Measurements from ENCODE around the gene KRT85. TPM values are rescaled to one million over a fixed set of nuclear protein-coding genes. Genes with fewer than 3 reads are reported as not detected.

KRT85 gene
- polyA plus RNA-seq, 1 experiment = not detected

DNA sequence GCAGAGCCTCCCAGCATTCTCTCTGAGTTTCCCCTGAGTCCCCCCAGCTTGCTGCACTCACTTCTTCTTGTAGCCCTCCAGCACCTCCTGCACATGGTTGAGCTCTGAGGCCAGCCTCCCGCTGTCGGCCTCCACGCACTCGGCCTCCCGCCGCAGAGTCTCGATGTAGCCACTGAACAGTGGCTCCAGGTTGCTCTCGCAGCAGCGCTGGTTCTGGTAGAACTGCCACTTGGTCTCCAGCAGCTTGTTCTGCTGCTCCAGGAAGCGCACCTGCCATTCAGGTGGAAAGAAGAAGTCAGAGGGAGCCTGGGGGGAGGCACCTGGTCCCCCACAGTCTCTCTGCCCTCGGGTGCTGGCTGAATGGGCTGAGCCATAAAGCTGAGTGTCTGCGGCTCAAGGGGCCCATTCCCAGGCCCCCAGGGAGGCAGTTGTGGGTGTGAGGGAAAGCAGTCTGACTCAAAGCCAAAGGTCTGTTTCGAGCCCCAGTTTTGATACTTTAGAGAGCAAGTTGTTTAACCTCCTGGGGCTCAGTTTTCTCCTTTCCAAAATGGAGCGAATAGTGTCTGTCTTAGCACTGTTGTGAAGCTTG is 2.3 kb downstream of the KRT85 start:
- DNase-seq (ENCODE audit: low read depth) = no peak
- ChIA-PET POLR2A (no interaction called here), CTCF (interaction anchor here (0.5 to 2.1 kb wide), 7 partner anchors 10 to 616 kb away, joined by 3 to 9 read pairs (median 3); no protein-coding TSS in a partner anchor)
- TF ChIP-seq, protein P1, sequence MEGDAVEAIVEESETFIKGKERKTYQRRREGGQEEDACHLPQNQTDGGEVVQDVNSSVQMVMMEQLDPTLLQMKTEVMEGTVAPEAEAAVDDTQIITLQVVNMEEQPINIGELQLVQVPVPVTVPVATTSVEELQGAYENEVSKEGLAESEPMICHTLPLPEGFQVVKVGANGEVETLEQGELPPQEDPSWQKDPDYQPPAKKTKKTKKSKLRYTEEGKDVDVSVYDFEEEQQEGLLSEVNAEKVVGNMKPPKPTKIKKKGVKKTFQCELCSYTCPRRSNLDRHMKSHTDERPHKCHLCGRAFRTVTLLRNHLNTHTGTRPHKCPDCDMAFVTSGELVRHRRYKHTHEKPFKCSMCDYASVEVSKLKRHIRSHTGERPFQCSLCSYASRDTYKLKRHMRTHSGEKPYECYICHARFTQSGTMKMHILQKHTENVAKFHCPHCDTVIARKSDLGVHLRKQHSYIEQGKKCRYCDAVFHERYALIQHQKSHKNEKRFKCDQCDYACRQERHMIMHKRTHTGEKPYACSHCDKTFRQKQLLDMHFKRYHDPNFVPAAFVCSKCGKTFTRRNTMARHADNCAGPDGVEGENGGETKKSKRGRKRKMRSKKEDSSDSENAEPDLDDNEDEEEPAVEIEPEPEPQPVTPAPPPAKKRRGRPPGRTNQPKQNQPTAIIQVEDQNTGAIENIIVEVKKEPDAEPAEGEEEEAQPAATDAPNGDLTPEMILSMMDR (IDR thresholded peaks at IDR 0.05; ENCODE audit: insufficient read depth, low read depth, low read length) = no peak
- Histone ChIP-seq H3K27me3 (ENCODE audit: control insufficient read depth, insufficient read depth, low read length) (peaks cover 20% of the 10 kb centered on the region), H3K36me3 (ENCODE audit: control insufficient read depth, insufficient read depth, low read length) (no peaks in the 10 kb centered on the region), H3K4me3 (ENCODE audit: low read depth, low read length) (no peak overlapping the region)

DNA sequence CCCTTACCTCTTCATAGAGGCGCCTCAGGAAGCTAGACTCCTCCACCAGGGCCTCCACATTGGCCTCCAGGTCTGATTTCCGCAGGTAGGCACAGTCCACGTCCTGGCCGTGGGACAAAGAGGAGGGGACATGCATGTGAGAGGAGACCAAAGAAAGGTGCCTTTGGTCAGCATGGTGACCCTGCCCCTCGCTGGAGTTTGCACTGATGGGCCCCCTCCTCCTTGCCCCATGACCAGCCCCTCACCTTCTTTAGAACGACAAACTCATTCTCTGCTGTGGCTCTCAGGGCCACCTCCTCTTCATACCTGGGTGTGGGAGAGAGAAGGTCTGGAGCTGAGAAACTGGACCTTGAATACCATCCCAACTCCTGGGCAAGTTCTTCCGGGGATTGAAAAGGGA is 3.2 kb downstream of the KRT85 start:
- H3K27me3 ChIP-seq (ENCODE audit: control insufficient read depth, insufficient read depth, low read length) = peaks cover 15% of the 10 kb centered on the region
- DNase-seq (ENCODE audit: low read depth) = no peak
- no peak overlapping the region for H3K4me3 ChIP-seq (ENCODE audit: low read depth, low read length)
- ChIA-PET POLR2A (no interaction called here), CTCF (interaction anchor here (1.4 to 2.1 kb wide), 3 partner anchors 9 to 521 kb away, joined by 3 to 9 read pairs (median 5); no protein-coding TSS in a partner anchor)
- TF ChIP-seq, protein P1 (IDR thresholded peaks at IDR 0.05; ENCODE audit: insufficient read depth, low read depth, low read length) = no peak
- H3K36me3 ChIP-seq (ENCODE audit: control insufficient read depth, insufficient read depth, low read length) = no peaks in the 10 kb centered on the region

DNA sequence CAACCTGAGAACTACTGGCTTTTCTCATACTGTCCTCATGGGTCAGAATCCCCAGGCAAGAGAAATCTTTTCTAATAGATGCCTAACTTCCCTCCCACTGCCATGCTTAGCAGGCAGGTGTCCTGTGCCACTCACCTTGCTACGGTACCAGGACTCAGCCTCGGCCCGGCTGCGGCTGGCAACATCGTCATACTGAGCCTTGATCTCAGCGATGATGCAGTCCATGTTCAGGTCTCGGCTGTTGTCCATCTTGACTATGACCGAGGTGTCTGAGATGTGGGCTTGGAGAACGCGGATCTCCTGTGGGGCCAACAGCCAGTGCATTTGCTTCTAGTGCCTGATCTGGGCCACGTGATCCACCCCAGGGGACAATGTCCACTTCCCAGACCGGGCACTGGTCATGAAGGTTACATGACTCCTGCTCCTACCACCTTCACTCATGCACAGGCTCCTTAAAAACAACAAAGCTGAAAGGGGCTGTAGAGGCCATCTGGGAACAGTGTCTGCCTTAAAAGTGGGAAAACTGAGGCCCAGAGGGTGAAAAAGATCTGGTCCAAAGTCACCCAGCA is 4.1 kb downstream of the KRT85 start:
- no peak overlapping the region for H3K4me3 ChIP-seq (ENCODE audit: low read depth, low read length)
- CTCF ChIA-PET = no interaction called here
- POLR2A ChIA-PET = no interaction called here
- H3K27me3 ChIP-seq (ENCODE audit: control insufficient read depth, insufficient read depth, low read length) = peaks cover 9% of the 10 kb centered on the region
- no peaks in the 10 kb centered on the region for H3K36me3 ChIP-seq (ENCODE audit: control insufficient read depth, insufficient read depth, low read length)
- TF ChIP-seq, protein P1 (IDR thresholded peaks at IDR 0.05; ENCODE audit: insufficient read depth, low read depth, low read length) = no peak
- DNase-seq (ENCODE audit: low read depth) = no peak

DNA sequence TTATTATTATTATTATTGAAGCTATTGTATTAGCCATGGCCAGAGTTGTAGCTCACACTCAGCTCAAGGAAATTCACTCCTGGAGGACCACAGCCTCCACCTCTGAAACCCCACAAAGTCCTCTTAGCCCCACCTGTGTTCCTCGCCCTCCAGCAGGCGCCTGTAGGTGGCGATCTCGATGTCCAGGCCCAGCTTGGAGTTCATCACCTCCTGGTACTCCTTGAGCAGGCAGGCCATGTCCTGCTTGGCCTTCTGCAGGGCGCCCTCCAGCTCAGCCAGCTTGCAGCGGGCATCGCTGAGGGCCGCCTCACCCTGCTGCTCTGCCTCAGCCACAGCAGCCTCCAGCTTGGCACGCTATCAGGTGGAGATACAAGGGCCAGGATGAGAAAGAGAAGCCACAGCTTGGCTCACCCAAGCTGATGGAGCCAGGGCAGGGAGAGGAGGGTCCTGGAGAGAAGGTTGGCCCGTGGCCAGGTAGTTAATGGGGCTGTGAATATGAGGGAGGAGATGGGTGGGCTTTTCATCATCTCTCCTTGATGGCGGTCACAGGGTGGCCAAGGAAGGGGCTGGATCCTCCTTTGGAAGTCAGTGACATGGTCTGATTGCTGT is 5.1 kb downstream of the KRT85 start:
- DNase-seq (ENCODE audit: low read depth) = no peak
- H3K36me3 ChIP-seq (ENCODE audit: control insufficient read depth, insufficient read depth, low read length) = no peaks in the 10 kb centered on the region
- TF ChIP-seq, protein P1 (IDR thresholded peaks at IDR 0.05; ENCODE audit: insufficient read depth, low read depth, low read length) = no peak
- no peak overlapping the region for H3K4me3 ChIP-seq (ENCODE audit: low read depth, low read length)
- CTCF ChIA-PET = interaction anchor here (1.2 to 2.0 kb wide), 5 partner anchors 8 to 517 kb away, joined by 3 to 22 read pairs (median 5); no protein-coding TSS in a partner anchor
- POLR2A ChIA-PET = no interaction called here
- peaks cover 9% of the 10 kb centered on the region for H3K27me3 ChIP-seq (ENCODE audit: control insufficient read depth, insufficient read depth, low read length)

DNA sequence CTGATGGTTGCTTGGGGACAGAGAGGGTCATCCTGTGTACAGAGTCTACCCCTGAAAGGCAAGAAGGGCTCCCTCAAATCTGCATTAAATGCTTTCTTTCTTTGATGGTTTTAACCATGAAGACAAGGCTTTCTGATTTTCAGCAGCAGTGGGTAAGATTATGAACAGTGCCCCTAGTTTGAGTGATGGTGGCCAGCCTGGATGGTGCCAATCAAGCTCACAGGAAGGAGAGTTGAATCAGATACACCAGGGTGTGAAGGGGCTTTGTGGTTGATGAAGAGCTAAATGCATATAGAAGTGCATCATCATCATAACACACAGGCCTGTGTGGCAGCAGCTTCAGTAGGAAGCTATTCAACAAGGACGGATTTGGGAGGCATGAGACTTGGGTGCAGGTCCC is 5.7 kb downstream of the KRT85 start:
- ChIA-PET POLR2A (no interaction called here), CTCF (interaction anchor here (0.6 to 2.0 kb wide), 10 partner anchors 8 to 517 kb away, joined by 3 to 22 read pairs (median 4); no protein-coding TSS in a partner anchor)
- H3K27me3 ChIP-seq (ENCODE audit: control insufficient read depth, insufficient read depth, low read length) = peaks cover 9% of the 10 kb centered on the region
- no peak overlapping the region for H3K4me3 ChIP-seq (ENCODE audit: low read depth, low read length)
- DNase-seq (ENCODE audit: low read depth) = no peak
- TF ChIP-seq, protein P1 (IDR thresholded peaks at IDR 0.05; ENCODE audit: insufficient read depth, low read depth, low read length) = no peak
- H3K36me3 ChIP-seq (ENCODE audit: control insufficient read depth, insufficient read depth, low read length) = no peaks in the 10 kb centered on the region

All from BJ (cell line).